Natural killer cell treated with Interleukin-12 subunit alpha and Interleukin-12 subunit beta and Interleukin-15 and Interleukin-18, amount 100 ng/mL, for 72 hours (primary cell): ENCODE data around the gene ZNF248. TPM values are rescaled to one million over a fixed set of nuclear protein-coding genes. Genes with fewer than 3 reads are reported as not detected.
A peak's percentile ranks its signal among the peaks of the same experiment; 100 is the strongest.

Experiments
- ATAC-seq, 2 donors: fragments of 150-1000 bp; cut with Tn5 transposase in 1 of 2; sonication (Bioruptor Pico), chemical (Tn5 transposase) in 1 of 2; 2 replicates each; pipeline ENCODE4 v1.10.0; 2021
- DNase-seq: peaks from one replicate; pipeline ENCODE4 v3.0.0; 2022; ENCODE audit warnings: low spot score
- H3K27ac Mint-ChIP-seq, 2 donors: 1 replicate in 1 of 2; 2 replicates in 1 of 2; pipeline ENCODE4 v1.8.0; 2022; ENCODE audit warnings: mixed read lengths in 2 of 2, mild to moderate bottlenecking in 1 of 2, moderate library complexity in 1 of 2
- H3K27me3 Mint-ChIP-seq, 2 donors: 1 replicate in 1 of 2; 2 replicates in 1 of 2; pipeline ENCODE4 v1.8.0; 2022; ENCODE audit warnings: mixed read lengths in 2 of 2
- H3K36me3 Mint-ChIP-seq: one replicate; pipeline ENCODE4 v1.8.0; 2022; ENCODE audit warnings: mixed read lengths
- H3K4me1 Mint-ChIP-seq, 2 donors: 1 replicate in 1 of 2; 2 replicates in 1 of 2; pipeline ENCODE4 v1.8.0; 2022; ENCODE audit warnings: low read depth in 2 of 2, mixed read lengths in 2 of 2, mild to moderate bottlenecking in 1 of 2
- H3K4me3 Mint-ChIP-seq: one replicate; pipeline ENCODE4 v1.8.0; 2022; ENCODE audit warnings: mixed read lengths
- H3K9me3 Mint-ChIP-seq: 2 replicates; pipeline ENCODE4 v1.8.0; 2022; ENCODE audit warnings: mixed read lengths
- total RNA-seq, 2 donors: library from RNA; stranded (reverse); gene quantifications; one replicate each; pipeline ENCODE4 v1.2.3, GENCODE V29; 2022

Gene ZNF248
- total RNA-seq: 10 to 100 TPM in 1 of 2 donors, 1 to 10 TPM in 1; 8.3 to 10.2 TPM

DNA sequence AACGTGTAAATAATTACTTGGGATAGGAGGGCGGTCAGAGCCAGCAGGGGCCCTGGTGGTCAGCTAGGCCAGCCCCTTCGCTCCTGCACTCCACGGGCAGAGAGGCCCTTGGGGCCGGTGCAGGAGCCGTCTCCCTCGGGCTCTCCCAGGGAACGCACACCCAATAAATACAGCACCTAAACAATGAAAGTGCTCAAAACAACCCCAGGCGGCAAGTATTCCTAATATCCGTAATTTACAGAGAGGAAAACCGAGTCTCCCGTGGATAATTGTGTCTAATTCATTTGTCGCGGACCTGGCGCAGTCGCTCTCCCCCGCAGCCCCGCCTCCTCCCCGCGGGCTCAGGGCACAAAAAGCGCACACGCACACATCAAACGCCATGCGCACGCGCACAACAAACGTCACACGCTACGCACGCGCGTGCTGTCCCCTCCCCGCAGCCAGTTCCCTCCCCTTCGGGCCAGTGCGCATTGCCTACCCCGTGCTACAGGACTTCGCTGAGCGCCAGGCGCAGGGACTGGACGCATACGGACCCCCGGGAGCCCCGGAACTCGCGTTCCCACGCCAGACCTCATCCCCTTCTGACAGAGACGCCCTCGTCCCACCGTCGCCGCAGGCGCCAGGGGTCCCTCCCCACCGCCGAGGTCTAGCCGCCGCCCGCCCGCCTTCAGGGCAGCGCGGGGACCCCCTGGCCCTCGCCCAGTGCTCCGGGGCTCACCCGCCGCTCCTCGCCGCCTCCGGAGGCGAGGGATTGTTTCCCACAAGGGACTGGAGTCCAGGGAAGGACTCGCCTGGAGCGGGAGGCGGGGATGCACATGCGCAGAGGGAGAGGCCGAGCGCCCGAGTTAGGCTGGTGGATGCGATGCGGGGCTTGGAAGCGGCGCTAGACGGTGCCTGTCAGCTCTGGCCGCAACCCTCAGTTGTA lies at the start of gene ZNF248:
Gene ZNF248, minus strand, starts transcription at position 324 of the 925 bp plus-strand sequence. CDS start 1,300 bp downstream, outside the sequence.
- Mint-ChIP-seq H3K27me3 (no peaks in the 10 kb centered on the region), H3K4me3 (peak within 1 kb of the TSS; percentile 100)

DNA sequence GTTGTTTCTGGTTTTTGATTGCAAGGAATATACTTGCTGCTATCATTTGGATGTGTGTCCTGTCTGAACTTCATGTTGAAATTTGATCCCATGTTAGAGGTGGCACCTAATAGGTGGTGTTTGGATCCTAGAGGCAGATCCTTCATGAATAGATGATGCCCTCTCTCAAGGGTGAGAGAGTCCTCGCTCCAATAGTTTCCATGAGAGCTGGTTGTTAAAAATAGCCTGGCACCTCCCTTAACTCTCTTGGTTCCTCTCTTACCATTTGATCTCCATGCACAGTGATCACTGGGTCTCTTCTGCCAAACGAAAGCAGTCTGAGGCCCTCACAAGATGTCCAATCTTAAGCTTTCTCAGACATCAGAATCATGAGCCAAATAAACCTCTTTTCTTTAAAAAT lies 49.0 kb upstream of the ZNF248 start:
- no peak overlapping the region for H3K4me3 Mint-ChIP-seq
- no peak for ATAC-seq
- H3K9me3 Mint-ChIP-seq: peaks cover 3% of the 10 kb centered on the region
- H3K27ac Mint-ChIP-seq: no peak overlapping the region
- no peaks in the 10 kb centered on the region for H3K4me1 Mint-ChIP-seq
- H3K36me3 Mint-ChIP-seq: no peaks in the 10 kb centered on the region
- H3K27me3 Mint-ChIP-seq: no peaks in the 10 kb centered on the region
- DNase-seq: no peak

More for the DNA sequence above, at the start of gene ZNF248:
- Mint-ChIP-seq H3K4me1 (peaks cover 22 to 31% of the 10 kb centered on the region in 2 donors), H3K9me3 (no peaks in the 10 kb centered on the region), H3K27ac (peak within 1 kb of the TSS; percentile 82 to 89), H3K36me3 (peaks cover 6% of the 10 kb centered on the region)
- ATAC-seq (peak; percentile 98 to 99), DNase-seq (peak; percentile 94)

DNA sequence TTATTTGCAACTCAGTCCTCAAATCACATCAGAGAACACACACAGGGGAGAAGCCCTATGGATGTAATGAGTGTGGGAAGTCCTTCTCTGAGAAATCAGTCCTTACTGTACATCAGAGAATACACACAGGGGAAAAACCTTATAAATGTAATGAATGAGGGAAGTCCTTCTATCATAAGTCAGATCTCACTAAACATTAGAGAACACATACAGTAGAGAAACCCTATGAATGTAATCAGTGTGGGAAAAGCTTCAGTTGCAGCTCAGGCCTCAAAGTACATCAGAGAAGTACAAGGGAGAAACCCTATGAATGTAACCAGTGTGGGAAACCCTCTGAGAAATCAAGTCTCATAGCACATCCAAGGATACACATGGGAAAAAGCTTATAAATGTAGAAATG lies 39.0 kb upstream of the ZNF248 start:
- no peak for DNase-seq
- peaks cover 30% of the 10 kb centered on the region for H3K36me3 Mint-ChIP-seq
- H3K27me3 Mint-ChIP-seq: no peaks in the 10 kb centered on the region
- H3K9me3 Mint-ChIP-seq: peaks cover 20% of the 10 kb centered on the region
- no peak overlapping the region for H3K4me3 Mint-ChIP-seq
- H3K4me1 Mint-ChIP-seq: no peaks in the 10 kb centered on the region
- no peak for ATAC-seq
- H3K27ac Mint-ChIP-seq: no peak overlapping the region

DNA sequence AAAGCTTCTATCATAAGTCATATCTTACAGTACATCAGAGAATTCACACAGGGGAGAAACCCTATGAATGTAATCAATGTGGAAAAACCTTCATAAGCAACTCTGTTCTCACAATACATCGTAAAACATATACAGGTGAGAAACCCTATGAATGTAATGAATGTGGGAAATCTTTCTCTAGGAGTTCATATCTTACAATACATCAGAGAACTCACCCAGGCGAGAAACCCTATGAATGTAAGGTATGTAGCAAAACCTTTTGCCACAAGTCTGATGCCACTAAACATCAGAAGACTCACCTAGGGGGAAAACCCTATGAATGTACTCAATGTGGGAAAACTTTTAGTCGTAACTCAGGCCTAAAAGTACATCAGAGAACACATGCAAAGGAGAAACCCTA lies 38.3 kb upstream of the ZNF248 start:
- H3K36me3 Mint-ChIP-seq: peaks cover 37% of the 10 kb centered on the region
- H3K4me1 Mint-ChIP-seq: no peaks in the 10 kb centered on the region
- peaks cover 26% of the 10 kb centered on the region for H3K9me3 Mint-ChIP-seq
- ATAC-seq (no peak), DNase-seq (no peak)
- no peak overlapping the region for H3K27ac Mint-ChIP-seq
- no peak overlapping the region for H3K4me3 Mint-ChIP-seq
- no peaks in the 10 kb centered on the region for H3K27me3 Mint-ChIP-seq

DNA sequence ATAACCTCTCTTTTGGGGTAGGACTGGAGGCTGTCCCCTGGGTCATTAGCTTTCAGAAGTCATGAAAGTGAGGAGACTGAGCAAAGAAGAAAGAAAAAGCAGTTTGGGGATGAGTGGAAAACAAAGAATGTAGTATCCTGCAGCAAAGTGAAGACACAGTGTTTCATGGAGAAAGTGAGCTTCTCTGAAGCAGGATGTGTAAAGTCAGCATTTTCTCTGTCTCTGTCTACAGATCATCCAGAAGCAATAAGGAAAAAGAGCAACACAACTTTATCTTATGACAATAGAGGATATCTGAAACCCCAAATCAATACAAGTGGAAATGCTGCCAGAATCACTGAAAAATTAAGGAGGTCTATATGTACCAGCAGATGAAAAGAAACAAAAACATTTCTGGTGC lies 28.4 kb upstream of the ZNF248 start:
- DNase-seq: no peak
- H3K4me3 Mint-ChIP-seq: no peak overlapping the region
- H3K4me1 Mint-ChIP-seq: no peaks in the 10 kb centered on the region
- H3K9me3 Mint-ChIP-seq: peaks cover 28% of the 10 kb centered on the region
- no peaks in the 10 kb centered on the region for H3K27me3 Mint-ChIP-seq
- ATAC-seq: no peak
- no peak overlapping the region for H3K27ac Mint-ChIP-seq
- H3K36me3 Mint-ChIP-seq: peaks cover 16% of the 10 kb centered on the region

DNA sequence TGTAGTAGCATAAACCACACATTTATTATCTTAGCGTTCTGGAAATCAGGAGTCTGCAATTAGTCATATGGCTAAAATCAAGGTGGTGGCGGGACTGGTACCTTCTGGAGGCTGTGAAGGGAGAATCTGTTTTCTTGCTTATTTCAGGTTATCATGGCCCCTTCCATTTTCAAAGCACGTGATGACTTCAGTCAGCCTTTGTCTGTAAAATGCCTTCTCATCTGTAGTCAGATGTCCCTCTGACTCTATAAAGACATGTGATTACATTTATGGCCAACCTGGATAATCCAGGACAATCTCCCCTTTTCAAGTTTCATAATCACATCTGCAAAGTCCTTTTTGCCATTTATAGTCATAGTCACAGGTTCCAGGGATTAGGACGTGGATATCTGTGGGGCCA lies 15.5 kb upstream of the ZNF248 start:
- ATAC-seq (no peak), DNase-seq (no peak)
- H3K36me3 Mint-ChIP-seq: no peaks in the 10 kb centered on the region
- no peaks in the 10 kb centered on the region for H3K9me3 Mint-ChIP-seq
- H3K4me3 Mint-ChIP-seq: no peak overlapping the region
- H3K4me1 Mint-ChIP-seq: no peaks in the 10 kb centered on the region
- no peak overlapping the region for H3K27ac Mint-ChIP-seq
- H3K27me3 Mint-ChIP-seq: peaks cover 0 to 2% of the 10 kb centered on the region in 2 donors

DNA sequence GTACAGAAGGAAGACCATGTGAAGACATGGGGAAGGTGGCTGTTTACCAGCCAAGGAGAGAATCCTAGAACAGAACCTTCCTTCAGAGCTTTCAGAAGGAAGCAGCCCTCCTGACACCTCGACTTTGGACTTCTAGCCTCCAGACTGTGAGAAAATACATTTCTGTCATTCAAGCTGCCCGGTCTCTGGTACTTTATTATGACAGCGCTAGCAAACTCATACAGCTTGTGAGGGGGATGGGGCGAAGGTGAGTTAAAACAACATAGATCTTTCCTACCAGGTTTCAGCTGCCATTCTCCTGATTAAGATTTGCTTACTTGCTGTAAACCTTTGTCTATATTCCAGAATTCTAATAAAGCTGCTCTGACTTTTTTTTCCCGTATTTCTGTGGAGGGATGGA lies 14.9 kb upstream of the ZNF248 start:
- Mint-ChIP-seq H3K4me1 (no peaks in the 10 kb centered on the region), H3K27me3 (peaks cover 0 to 2% of the 10 kb centered on the region in 2 donors), H3K27ac (no peak overlapping the region), H3K4me3 (no peak overlapping the region), H3K9me3 (no peaks in the 10 kb centered on the region), H3K36me3 (no peaks in the 10 kb centered on the region)
- no peak for ATAC-seq
- DNase-seq: no peak

- no peaks in the 10 kb centered on the region for H3K9me3 Mint-ChIP-seq
- DNase-seq: no peak
Observed at GRCh38 chr10:37871568-37872251, 14.3 kb upstream of the ZNF248 start.

GRCh38 chr10:37871143-37871542 lies 13.7 kb upstream of the ZNF248 start:
- peaks cover 0 to 2% of the 10 kb centered on the region in 2 donors for H3K27me3 Mint-ChIP-seq
- no peak overlapping the region for H3K4me3 Mint-ChIP-seq
- H3K4me1 Mint-ChIP-seq: no peaks in the 10 kb centered on the region
- H3K9me3 Mint-ChIP-seq: no peaks in the 10 kb centered on the region
- ATAC-seq: no peak
- no peak for DNase-seq
- no peaks in the 10 kb centered on the region for H3K36me3 Mint-ChIP-seq
- H3K27ac Mint-ChIP-seq: no peak overlapping the region

More at GRCh38 chr10:37871568-37872251, 14.3 kb upstream of the ZNF248 start:
- H3K27ac Mint-ChIP-seq: no peak overlapping the region
- no peak overlapping the region for H3K4me3 Mint-ChIP-seq
- H3K27me3 Mint-ChIP-seq: peaks cover 0 to 2% of the 10 kb centered on the region in 2 donors
- H3K36me3 Mint-ChIP-seq: no peaks in the 10 kb centered on the region
- no peak for ATAC-seq
- no peaks in the 10 kb centered on the region for H3K4me1 Mint-ChIP-seq

DNA sequence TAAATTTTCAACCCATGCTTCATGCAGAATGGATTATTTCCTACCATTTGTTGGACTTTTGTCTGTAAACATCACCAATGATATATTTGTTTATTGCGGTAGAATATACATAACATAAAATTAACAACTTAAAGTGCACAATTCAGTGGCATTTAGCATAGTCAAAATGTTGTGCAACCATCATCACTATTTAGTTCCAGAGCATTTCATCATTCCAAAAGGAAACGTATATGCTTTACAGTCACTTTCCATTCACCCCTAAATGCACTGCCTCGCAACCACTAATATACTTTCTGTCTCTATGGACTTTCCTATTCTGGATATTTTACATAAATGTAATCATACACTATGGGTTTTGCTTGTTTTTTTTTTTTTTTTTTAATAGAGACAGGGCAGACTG lies 11.4 kb upstream of the ZNF248 start:
- Mint-ChIP-seq H3K27me3 (peaks cover 0 to 2% of the 10 kb centered on the region in 2 donors), H3K4me1 (no peaks in the 10 kb centered on the region), H3K36me3 (no peaks in the 10 kb centered on the region), H3K4me3 (no peak overlapping the region), H3K27ac (no peak overlapping the region), H3K9me3 (no peaks in the 10 kb centered on the region)
- DNase-seq (no peak), ATAC-seq (no peak)

DNA sequence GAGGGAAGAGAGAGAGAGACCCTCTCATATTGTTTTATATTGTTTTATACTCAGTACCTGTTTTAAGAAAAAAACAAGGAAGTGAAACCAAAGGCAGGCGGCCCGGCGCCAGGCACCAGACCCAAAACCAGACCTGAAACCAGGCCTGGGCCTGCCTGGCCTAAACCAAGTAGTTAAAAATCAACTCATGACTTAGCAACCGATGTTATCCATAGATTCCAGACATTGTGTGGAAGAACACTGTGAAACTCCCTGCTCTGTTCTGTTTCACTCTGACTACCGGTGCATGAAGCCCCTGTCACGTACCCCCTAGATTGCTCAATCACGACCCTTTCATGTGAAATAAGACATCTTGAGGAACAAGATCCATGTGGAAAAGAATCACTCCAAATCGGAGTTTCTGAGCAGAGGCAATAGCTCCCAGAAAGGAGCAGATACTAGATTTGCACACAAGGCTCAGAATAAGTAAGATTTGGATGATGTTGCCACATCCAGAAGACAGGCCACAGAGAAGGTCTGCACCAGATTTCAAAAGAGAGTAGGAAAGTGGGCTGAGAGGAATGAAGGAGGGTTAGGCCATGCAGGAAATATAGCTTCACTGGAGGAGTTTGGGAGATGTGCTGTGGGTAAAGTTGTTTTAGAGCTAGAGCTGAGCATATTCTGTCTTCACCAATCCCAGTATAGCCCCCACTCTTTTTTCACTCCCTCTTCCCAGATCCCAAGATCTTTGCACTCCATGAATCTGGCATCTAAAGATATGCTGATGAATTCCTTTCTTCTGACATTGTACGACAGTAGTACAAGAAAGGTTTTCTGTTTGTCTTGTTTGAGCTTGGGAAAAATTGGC lies 8.8 kb upstream of the ZNF248 start:
- H3K4me3 Mint-ChIP-seq: no peak overlapping the region
- DNase-seq: no peak
- no peak for ATAC-seq
- peaks cover 0 to 5% of the 10 kb centered on the region in 2 donors for H3K27me3 Mint-ChIP-seq
- no peaks in the 10 kb centered on the region for H3K4me1 Mint-ChIP-seq
- no peak overlapping the region for H3K27ac Mint-ChIP-seq
- no peaks in the 10 kb centered on the region for H3K9me3 Mint-ChIP-seq
- no peaks in the 10 kb centered on the region for H3K36me3 Mint-ChIP-seq

DNA sequence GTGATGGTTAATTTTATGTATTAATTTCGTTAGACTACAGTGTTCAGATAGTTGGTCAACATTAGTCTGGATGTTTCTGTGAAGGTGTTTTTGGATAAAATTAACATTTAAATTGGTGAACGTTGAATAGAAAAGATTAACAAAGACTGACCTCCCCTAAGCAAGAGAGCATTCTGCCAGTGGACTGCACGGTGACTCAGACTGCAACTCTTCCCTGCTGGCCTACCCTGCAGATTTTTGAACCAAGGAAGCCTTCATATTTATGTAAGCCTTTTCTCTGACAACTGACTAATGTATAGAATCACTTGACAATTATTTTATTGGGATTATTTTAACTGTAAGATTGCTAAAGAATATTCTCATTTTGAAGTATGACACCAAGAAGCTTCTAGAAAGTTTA lies 7.9 kb upstream of the ZNF248 start:
- Mint-ChIP-seq H3K4me3 (no peak overlapping the region), H3K27me3 (peaks cover 0 to 3% of the 10 kb centered on the region in 2 donors), H3K9me3 (no peaks in the 10 kb centered on the region), H3K27ac (no peak overlapping the region), H3K4me1 (no peaks in the 10 kb centered on the region), H3K36me3 (no peaks in the 10 kb centered on the region)
- DNase-seq: no peak
- no peak for ATAC-seq

DNA sequence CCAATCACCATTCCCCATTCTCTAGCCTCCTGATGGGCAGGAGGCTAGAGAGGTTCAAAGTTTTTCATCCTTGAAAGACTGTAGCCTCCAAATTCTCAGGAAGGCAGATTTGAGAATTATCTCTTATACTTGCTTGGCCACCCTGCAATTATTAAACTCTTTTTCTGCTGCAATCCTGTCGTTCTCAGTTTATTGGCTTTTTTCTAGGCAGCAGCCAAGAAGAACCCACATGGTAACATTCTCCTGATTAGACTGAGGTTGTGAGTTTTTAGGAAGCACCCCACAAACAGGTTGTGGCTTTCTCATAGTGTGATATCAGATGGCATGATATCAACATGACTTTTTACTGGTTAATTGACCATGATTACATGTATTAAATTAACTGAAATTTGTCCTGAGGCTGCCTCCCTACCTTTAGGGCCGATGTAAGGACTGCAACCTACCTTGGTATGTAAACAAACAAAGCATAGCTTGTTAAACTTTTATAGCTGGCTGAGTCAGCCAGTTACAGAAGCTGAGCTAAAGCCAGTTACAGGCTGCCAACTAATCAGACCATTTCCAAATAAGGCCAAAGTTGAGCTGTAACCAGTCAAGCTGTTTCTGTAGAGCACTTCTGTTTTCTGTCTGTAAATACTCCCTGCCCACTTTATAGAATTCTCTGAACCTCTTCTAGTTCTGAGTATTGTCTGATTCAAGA lies 3.2 kb upstream of the ZNF248 start:
- DNase-seq (no peak), ATAC-seq (no peak)
- no peaks in the 10 kb centered on the region for H3K9me3 Mint-ChIP-seq
- H3K36me3 Mint-ChIP-seq: no peaks in the 10 kb centered on the region
- H3K4me1 Mint-ChIP-seq: peaks cover 12 to 19% of the 10 kb centered on the region in 2 donors
- peak overlapping the region in 1 of 2 donors; percentile 2 for H3K27ac Mint-ChIP-seq
- no peak overlapping the region for H3K4me3 Mint-ChIP-seq
- H3K27me3 Mint-ChIP-seq: peaks cover 0 to 3% of the 10 kb centered on the region in 2 donors
